GM19397 (cell line): ENCODE data around the gene SLC22A12.

ENCODE experiments used
- ATAC-seq: cut with Tn5 transposase; IDR thresholded peaks from one replicate; pipeline ENCODE4 v1.9.1; 2021; ENCODE audit warnings: mild to moderate bottlenecking, moderate library complexity; ENCODE audit not compliant: unreplicated experiment

The SLC22A12 gene

DNA sequence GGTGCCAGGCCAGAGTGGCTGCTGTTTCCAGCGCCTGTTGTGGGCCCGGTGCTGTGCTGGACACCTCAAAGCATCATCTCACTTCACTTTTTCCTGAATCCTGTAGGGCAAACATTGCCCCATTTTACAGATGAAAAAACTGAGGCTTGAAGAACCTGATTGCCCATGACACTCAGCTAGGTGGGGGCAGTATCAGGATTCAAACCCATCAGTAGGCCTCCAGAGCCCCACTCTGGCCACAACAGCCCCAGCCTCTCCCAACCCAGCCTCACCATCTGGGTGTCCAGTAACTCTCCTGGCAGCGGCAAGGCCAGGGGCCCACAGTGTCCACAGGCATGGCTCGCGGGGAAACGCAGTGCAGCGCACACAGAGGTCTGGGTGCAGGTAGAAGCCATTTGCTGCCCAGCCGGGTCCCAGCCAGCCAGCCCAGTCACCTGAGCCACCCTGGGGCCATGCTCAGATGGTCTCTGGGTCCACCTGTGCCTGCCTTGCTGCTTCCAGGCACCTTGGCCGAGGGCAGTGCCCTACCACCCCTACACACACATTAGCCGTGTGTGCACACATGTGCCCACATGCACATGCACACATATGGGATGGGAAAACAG lies 11.5 kb downstream of the SLC22A12 start:
- ATAC-seq: no peak

DNA sequence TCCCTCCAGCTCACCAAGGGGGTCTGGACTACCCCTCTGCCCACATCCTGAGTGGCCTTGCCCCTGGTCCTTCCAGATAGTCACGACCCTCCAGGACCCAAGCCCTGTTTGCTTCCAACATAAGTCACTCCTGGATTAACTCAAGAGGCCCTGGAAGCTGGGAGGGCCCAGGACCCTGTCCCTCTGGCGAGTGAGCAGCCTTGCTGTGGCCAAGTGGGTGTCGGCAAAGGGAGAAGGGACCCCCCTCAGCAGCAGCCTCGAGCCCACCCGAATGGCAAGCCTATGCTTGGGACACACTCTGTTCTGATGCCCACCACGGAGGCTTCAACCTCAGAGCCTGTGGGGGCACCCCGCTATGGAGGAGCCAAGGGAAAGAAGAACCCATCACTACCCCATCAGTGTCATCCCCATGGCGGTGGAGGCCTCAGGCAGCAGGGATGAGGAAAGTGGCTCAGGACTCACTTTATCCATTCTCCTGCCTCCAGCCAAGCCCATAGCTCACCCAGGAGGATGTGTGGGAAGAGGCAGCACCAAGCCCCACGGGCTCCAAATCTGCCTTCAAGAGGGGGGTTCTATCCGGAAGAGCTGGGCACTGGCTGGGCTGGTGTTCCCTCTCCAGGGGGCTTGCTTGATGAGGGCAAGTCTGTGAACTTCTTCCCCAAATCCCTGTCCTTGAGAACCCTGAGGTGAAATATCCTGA lies 12.5 kb downstream of the SLC22A12 start:
- ATAC-seq: no peak

GRCh38 chr11:64604458-64605243 lies 13.6 kb downstream of the SLC22A12 start:
- no peak for ATAC-seq

DNA sequence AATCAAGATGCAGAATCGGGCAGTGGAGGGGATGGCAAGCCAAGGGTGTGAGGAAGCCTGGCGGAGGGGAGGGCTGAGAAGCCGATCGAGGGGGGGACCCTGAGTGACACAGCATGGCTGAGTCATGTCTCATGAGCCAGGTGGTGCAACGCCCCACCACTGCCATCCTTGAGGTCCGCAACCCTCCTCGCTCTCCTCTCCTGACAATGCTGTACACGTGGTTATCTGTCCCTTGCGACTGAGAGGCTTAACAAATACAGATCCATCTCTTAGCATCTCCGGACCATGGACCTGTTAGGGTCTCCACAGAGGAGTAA lies 14.2 kb downstream of the SLC22A12 start:
- ATAC-seq: no peak

GRCh38 chr11:64605656-64606585 lies 14.9 kb downstream of the SLC22A12 start:
- no peak for ATAC-seq

- ATAC-seq: no peak
Measured at GRCh38 chr11:64606796-64607380, 15.9 kb downstream of the SLC22A12 start.

GRCh38 chr11:64607381-64607985 lies 16.5 kb downstream of the SLC22A12 start:
- ATAC-seq: no peak

GRCh38 chr11:64608046-64608445 lies 17.0 kb downstream of the SLC22A12 start:
- ATAC-seq: no peak

GRCh38 chr11:64608636-64609035 lies 17.6 kb downstream of the SLC22A12 start:
- no peak for ATAC-seq

DNA sequence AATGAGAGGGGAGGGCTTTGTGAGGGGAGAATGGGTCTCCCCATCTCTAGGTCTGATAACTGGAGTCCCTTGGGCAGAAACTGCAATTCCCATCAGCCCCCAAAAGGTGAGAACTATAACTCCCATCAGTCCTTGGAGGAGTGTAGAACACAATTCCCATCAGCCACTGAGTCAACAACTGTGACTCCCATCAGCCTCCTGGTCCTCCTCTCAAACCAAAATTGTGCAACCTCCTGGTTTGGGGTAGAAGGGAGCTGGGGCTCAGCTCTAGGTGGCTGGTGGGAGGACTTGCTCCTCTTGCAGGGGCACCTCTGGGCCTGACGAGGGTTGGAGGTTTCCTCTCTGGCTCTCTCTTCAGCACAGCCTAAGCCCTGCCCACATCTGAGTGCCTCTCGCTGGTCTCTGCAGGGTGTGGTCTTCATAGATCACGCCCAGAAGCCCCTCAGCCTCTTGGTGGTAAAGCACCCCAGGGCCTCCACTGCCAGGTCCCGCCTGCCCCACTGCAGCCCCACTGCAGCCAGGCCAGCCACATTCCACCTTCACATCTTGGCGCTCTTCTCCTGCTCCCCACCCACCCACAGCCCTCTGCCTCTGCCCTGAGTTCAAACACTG lies 18.5 kb downstream of the SLC22A12 start:
- ATAC-seq: no peak

DNA sequence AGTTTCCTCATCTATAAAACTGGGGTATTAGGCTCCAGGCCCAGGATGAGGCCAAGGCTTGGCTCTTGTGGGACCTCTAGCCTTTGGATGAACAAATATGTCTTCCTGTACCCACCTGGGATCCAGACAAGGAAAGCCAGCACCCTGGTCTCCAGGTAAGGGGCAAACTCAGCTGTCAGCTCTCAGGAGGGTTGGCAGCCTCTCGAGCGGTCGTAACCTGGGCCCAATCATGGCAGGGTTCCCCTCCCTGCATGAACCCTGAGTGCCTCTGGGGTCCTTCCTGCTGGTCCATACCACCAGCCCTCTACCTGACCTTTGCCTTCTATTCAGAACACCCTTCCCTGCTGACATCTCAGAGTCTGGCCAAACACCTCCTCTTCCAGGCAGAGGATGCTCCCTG lies 19.6 kb downstream of the SLC22A12 start:
- ATAC-seq: no peak

DNA sequence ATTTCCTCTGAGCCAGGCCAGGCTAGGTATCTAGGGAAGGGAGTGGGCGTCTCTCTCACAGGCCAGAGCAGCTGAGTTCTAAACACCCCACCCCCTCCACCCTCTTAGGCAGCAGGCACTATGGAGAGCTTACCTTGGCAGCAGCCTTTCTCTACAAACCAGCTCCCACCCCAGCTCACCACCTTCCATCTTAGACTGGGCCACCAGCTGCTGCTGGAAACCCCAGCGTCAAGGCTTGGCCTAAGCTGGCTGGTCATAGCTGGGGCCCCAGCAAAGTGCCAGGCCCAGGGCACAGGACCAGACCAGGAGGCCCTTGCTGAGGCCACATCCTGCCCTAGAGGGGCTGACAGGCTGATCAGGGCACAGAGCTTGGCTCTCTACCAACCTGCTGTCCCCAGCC lies 20.2 kb downstream of the SLC22A12 start:
- no peak for ATAC-seq

GRCh38 chr11:64611869-64612646 lies 21.0 kb downstream of the SLC22A12 start:
- no peak for ATAC-seq

DNA sequence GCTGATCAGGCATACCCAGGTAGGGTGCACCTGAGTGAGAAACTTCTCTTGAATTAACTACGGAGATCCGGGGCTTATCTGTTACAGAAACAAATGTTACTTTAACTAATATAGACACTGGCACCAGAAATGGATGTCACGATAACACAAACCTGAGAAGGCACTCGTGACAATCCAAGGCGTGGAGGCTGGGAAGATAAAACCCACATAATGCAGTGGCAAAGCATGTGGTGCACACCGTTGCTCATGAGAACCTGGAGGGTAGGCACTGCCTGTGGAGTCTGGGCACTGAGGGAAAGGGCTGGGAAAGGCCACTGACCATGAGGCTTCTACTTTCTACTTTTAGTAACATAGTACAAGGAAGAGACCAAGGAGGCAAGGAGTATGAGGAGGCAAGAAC lies 22.6 kb downstream of the SLC22A12 start:
- ATAC-seq: no peak

DNA sequence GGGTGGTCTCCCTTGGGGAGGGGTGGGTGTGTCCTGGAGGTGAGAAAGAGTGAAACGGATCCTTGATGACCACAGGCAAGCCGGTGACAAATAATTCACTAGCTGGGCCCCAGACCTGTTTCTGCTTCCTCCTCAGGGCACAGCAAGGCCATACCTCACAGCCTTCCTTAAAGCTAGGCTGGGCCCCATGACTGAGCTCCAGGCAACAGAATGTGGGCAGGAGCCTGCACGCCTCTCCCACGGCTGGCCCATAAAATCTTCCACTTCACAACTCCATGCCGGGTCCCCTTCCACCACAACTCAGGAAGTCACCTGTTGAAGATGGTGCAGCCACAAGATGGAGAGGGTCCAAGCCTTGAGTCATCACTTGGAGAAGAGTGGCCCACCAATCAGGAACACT lies 23.9 kb downstream of the SLC22A12 start:
- ATAC-seq: no peak

DNA sequence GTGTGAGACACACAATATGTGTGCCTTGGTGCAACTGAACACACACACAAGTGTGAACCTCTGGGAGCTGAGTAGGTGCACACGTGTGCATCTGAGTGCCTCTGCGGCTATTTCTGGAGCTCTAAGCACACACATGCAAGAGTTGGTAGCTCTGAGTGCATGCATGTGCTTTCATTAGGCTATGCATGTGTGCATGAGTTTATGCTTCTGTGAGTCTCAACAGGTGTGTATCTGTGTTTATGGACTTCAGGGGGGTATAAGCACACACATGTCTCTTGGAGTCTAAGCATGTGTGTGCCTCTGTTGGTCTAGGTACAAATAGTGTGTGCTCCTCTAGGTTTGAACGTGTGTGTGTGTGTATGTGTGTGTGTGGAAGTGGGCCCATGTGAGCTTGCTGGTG lies 25.8 kb downstream of the SLC22A12 start:
- no peak for ATAC-seq

DNA sequence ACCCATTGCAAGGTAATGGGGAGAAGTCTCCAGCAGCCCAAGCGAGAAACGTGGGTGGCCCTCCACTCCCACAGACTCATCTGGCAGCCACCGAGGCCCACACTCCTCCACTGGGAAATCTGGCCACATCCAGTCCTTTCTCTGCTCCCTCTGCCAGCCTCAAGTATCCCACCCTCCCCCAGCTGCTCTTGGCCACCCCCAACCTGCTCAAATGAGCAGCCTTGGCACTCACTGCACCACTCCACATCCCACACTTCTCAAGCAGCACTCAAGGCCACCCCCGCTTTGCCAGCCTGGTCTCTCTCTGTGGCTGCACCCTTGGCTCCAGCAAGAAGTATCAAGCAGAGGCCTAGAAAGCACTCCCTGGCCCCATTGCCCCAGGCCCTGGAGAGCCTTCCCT lies 28.2 kb downstream of the SLC22A12 start:
- ATAC-seq: no peak

DNA sequence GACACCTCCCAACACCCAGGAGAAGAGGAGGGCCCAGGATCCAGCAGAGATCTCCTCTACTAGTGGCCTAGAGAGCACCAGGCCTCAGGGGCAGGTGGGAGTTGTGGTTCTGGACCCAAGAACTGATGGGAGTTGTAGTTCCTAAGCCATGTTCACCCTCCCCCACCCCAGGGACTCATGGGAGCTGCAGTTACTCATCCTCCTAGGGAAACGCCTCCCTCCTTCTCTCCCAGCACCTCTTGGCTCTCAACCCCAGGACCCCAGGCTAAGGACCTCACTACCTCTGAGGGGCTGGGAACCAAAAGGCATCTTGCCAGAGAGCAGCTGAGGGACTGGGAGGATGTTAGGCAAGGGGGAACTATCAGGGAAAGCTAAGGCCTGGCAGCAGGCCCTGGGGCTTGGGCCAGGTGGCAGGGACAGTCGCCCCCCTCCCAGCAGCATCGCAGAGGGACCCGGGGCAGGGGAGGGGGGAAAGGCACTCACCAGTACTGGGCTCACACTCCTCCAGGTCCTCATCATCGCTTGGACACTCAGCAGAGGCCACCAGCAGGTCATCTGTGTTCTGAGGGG lies 28.9 kb downstream of the SLC22A12 start:
- no peak for ATAC-seq
